ENCODE data around the gene KCNK15. TPM values are rescaled to one million over a fixed set of nuclear protein-coding genes. Genes with fewer than 3 reads are reported as not detected.

KCNK15 gene
- total and polyA plus RNA-seq, 10 donors: 0.06 to 0.92 (median 0.26) TPM; not detected in 3

Other genes starting within 250 kb of the KCNK15 start
- 100 to 1,000 TPM in 2 of 7 donors, 10 to 100 TPM in 5; 73.2 to 117 (median 90.3) TPM for gene SERINC3, start 223.8 kb upstream of the KCNK15 start, total RNA-seq
- 10 to 100 TPM; 14.5 to 23.9 (median 20.8) TPM for gene SERINC3, start 223.8 kb upstream of the KCNK15 start, polyA plus RNA-seq
- gene PKIG, start 163.3 kb upstream of the KCNK15 start, total RNA-seq: 10 to 100 TPM; 37.5 to 82.6 (median 47.6) TPM
- gene PKIG, start 163.3 kb upstream of the KCNK15 start, polyA plus RNA-seq: 10 to 100 TPM; 64.6 to 82.1 (median 74.9) TPM
- gene ADA, start 94.2 kb upstream of the KCNK15 start, total RNA-seq: 10 to 100 TPM; 18.8 to 30.4 (median 21.0) TPM
- 10 to 100 TPM; 14.8 to 25.0 (median 24.1) TPM for gene ADA, start 94.2 kb upstream of the KCNK15 start, polyA plus RNA-seq
- gene CCN5, start 30.5 kb upstream of the KCNK15 start, total RNA-seq: 1 to 10 TPM in 4 of 7 donors, under 1 TPM in 2, not detected in 1; 0.51 to 7.4 (median 1.5) TPM
- gene CCN5, start 30.5 kb upstream of the KCNK15 start, polyA plus RNA-seq: 10 to 100 TPM in 1 of 3 donors, 1 to 10 TPM in 2; 1.3 to 10.6 (median 5.7) TPM
- not detected for gene RIMS4, start 64.7 kb downstream of the KCNK15 start, total RNA-seq
- gene RIMS4, start 64.7 kb downstream of the KCNK15 start, polyA plus RNA-seq: under 1 TPM in 2 of 3 donors, not detected in 1; under 0.01 to 0.02 TPM
- 100 to 1,000 TPM; 147 to 237 (median 210) TPM for gene YWHAB, start 139.8 kb downstream of the KCNK15 start, total RNA-seq
- 100 to 1,000 TPM in 1 of 3 donors, 10 to 100 TPM in 2; 85.8 to 107 (median 96.7) TPM for gene YWHAB, start 139.8 kb downstream of the KCNK15 start, polyA plus RNA-seq
- gene PABPC1L, start 164.2 kb downstream of the KCNK15 start, total RNA-seq: 10 to 100 TPM; 27.0 to 51.6 (median 34.2) TPM
- gene PABPC1L, start 164.2 kb downstream of the KCNK15 start, polyA plus RNA-seq: 10 to 100 TPM; 31.9 to 61.4 (median 32.8) TPM
- 10 to 100 TPM; 11.6 to 18.0 (median 15.5) TPM for gene TOMM34, start 214.5 kb downstream of the KCNK15 start, total RNA-seq
- 10 to 100 TPM; 13.6 to 19.4 (median 18.4) TPM for gene TOMM34, start 214.5 kb downstream of the KCNK15 start, polyA plus RNA-seq
- gene STK4, start 220.6 kb downstream of the KCNK15 start, total RNA-seq: 100 to 1,000 TPM; 115 to 241 (median 130) TPM
- gene STK4, start 220.6 kb downstream of the KCNK15 start, polyA plus RNA-seq: 10 to 100 TPM; 19.0 to 26.5 (median 19.7) TPM